ENCODE data around the gene RFX3.

Gene RFX3

DNA sequence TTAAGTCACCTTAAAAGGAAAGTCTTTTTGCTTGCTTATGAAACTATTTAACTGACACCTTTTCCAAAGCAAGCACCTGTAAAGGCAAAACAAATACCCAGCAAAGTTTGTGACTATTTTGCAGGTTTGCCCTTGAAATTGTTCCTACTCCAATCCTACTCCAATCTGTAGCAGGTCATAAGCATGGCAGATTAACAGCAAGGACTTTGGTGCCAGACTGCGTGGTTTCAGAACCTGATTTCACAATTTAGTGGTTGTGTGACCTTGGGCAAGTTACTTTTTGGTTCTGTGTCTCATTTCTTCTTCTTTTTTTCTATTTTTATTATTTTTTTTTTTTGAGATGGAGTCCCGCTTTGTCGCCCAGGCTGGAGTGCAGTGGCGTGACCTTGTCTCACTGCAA lies 282.1 kb downstream of the RFX3 start:
- intact Hi-C loops (cut with micrococcal nuclease), result no loop called here
- H3K4me3 Mint-ChIP-seq, result no peak overlapping the region
- peaks cover 6% of the 10 kb centered on the region for H3K36me3 Mint-ChIP-seq (ENCODE audit: low read depth)
- no peaks in the 10 kb centered on the region for H3K9me3 Mint-ChIP-seq
- H3K27ac Mint-ChIP-seq, result no peak overlapping the region
- H3K4me1 Mint-ChIP-seq (ENCODE audit: low read depth), result peaks cover 28% of the 10 kb centered on the region
- no peaks in the 10 kb centered on the region for H3K27me3 Mint-ChIP-seq

DNA sequence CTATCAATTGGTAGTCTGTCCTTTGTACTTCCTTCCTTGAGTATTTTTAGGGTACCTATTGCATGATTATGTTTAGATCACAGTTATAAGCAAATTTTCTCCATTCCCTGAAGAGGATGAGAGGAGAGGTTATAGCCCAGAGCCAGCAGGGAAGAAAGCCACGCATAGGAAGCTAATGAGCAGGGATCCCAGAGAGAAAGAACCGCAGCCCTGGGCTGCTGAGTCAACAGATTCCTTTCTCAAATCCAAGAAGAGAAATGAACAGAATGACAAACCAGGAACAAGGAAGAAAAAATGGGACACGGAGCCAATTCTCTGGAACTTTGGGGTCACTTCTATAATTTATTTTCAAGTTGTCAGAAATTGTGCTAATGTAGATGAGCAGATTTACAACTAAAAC lies 284.5 kb downstream of the RFX3 start:
- Mint-ChIP-seq H3K27ac (no peak overlapping the region), H3K4me1 (ENCODE audit: low read depth) (peaks cover 32% of the 10 kb centered on the region), H3K9me3 (no peaks in the 10 kb centered on the region), H3K36me3 (ENCODE audit: low read depth) (no peaks in the 10 kb centered on the region), H3K4me3 (no peak overlapping the region), H3K27me3 (no peaks in the 10 kb centered on the region)
- intact Hi-C loops (cut with micrococcal nuclease), result loop anchor here (1.0 kb wide), 1 partner anchor 200 kb away; no protein-coding TSS in a partner anchor

DNA sequence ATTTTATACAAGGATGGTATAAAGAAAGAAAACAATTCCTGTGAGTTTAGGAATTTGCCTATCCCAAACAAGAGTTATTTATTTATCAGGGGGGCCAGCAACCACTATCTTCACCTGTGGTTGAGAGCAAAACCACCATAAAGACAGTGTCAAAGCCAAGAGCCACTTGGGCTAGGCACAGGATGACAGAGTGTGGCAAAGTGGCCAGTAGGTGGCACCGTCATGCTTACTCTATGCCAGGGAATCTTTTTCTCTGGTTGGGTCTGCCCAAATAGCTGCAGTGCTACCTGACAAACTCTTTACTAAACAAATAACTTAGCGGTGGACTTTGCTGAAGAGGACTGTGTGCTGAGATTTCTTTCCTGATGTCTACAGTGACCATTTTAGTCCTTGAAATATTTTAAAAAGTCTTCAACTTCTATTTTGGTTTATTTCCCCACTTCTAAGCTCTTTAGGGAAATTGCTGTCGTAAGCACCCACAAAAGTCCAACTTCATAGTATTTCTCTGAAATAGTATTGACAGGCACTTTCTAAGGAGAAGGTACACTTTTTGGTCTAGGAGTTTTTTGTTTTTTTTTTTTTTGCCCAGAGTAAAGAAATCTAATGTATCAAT lies 285.0 kb downstream of the RFX3 start:
- Mint-ChIP-seq H3K36me3 (ENCODE audit: low read depth) (no peaks in the 10 kb centered on the region), H3K4me3 (no peak overlapping the region), H3K27ac (no peak overlapping the region), H3K27me3 (no peaks in the 10 kb centered on the region), H3K9me3 (no peaks in the 10 kb centered on the region), H3K4me1 (ENCODE audit: low read depth) (peaks cover 33% of the 10 kb centered on the region)
- intact Hi-C loops (cut with micrococcal nuclease), result loop anchor here (1.0 kb wide), 1 partner anchor 201 kb away; no protein-coding TSS in a partner anchor

DNA sequence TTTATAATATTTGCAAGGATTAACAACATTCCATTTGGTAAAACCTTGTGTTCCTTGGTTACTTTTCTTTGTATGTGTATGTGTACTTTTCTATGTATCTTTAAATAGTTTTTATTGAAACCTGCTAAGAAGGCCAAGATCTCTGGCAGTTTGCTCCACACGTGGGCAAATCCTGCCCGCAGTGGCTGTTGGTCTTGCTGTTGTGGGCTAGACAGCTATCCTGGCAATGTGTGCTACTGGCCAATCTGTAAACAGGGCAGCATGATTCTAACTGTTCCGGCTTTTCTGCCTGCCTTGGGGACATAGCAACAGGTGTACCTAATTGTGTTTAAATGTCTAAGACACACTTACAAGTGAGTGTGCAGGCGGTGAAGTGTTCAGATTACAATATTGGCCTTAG lies 286.6 kb downstream of the RFX3 start:
- no peak overlapping the region for H3K27ac Mint-ChIP-seq
- intact Hi-C loops (cut with micrococcal nuclease), result no loop called here
- H3K4me1 Mint-ChIP-seq (ENCODE audit: low read depth), result peaks cover 19% of the 10 kb centered on the region
- no peaks in the 10 kb centered on the region for H3K27me3 Mint-ChIP-seq
- H3K9me3 Mint-ChIP-seq, result no peaks in the 10 kb centered on the region
- H3K4me3 Mint-ChIP-seq, result no peak overlapping the region
- H3K36me3 Mint-ChIP-seq (ENCODE audit: low read depth), result peaks cover 9% of the 10 kb centered on the region

DNA sequence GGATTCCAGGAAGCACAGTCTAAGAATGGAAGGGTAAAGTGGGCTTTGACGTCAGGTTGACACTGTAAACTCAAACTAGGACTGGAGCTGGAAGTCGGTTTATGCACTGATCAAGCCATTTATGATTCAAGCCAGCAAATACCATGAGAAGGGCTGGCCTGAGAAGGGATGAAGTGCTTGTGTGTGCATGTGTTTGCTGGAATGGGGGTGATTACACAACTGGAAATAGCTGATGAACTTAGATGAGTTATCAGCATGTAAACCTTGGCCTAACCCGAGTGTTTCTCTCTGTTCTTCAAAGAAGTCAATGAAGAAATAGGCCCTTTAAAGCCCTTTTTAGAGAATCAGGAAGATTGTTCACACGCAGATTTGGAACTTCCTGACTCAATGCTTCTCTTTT lies 287.6 kb downstream of the RFX3 start:
- Mint-ChIP-seq H3K27me3 (no peaks in the 10 kb centered on the region), H3K4me3 (no peak overlapping the region)
- intact Hi-C loops (cut with micrococcal nuclease), result no loop called here

DNA sequence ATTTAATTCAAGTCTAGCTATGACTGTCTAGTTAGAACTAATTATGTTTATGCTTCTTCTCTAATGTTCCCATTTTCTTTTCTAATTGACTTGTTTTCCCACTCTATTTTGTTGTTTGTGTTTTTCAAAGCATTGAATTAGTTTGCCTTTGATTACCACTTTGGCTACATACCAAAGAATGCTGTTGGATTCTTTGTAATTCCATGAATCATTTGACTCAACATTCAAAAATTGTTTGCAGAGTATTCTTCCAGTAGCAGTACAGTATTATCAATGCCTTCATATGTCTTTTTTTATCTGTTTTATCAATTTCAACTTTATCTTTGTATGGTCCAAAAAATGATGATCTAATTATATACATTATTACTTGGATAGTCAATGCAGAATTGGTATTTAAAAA lies 288.7 kb downstream of the RFX3 start:
- Mint-ChIP-seq H3K36me3 (ENCODE audit: low read depth) (peaks cover 9% of the 10 kb centered on the region), H3K9me3 (no peaks in the 10 kb centered on the region), H3K27me3 (no peaks in the 10 kb centered on the region), H3K4me3 (no peak overlapping the region), H3K27ac (no peak overlapping the region), H3K4me1 (ENCODE audit: low read depth) (peaks cover 26% of the 10 kb centered on the region)
- intact Hi-C loops (cut with micrococcal nuclease), result no loop called here

More for the DNA sequence above, 287.6 kb downstream of the RFX3 start:
- Mint-ChIP-seq H3K27ac (no peak overlapping the region), H3K36me3 (ENCODE audit: low read depth) (peaks cover 9% of the 10 kb centered on the region), H3K4me1 (ENCODE audit: low read depth) (peaks cover 18% of the 10 kb centered on the region), H3K9me3 (no peaks in the 10 kb centered on the region)

DNA sequence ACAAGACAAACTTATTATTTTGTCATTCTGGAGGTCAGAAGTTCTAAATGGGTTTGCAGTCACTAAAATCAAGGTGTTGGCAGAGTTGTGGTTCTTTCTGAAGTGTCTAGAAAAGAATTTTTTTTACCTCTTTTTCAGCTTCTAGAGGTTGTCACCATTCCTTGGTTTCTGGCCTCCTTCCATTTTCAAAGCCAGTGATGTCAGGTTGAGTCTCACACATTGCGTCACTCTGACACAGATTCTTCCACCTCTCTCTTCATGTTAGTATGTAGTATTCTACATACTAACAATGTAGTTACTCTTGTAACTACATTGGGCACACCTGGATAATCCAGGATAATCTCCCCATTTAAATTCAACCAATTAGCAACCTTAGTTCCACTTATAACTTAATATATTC lies 290.3 kb downstream of the RFX3 start:
- H3K4me1 Mint-ChIP-seq (ENCODE audit: low read depth), result peaks cover 21% of the 10 kb centered on the region
- intact Hi-C loops (cut with micrococcal nuclease), result no loop called here
- H3K27me3 Mint-ChIP-seq, result no peaks in the 10 kb centered on the region
- H3K27ac Mint-ChIP-seq, result no peak overlapping the region
- no peak overlapping the region for H3K4me3 Mint-ChIP-seq
- H3K36me3 Mint-ChIP-seq (ENCODE audit: low read depth), result peaks cover 9% of the 10 kb centered on the region
- no peaks in the 10 kb centered on the region for H3K9me3 Mint-ChIP-seq

DNA sequence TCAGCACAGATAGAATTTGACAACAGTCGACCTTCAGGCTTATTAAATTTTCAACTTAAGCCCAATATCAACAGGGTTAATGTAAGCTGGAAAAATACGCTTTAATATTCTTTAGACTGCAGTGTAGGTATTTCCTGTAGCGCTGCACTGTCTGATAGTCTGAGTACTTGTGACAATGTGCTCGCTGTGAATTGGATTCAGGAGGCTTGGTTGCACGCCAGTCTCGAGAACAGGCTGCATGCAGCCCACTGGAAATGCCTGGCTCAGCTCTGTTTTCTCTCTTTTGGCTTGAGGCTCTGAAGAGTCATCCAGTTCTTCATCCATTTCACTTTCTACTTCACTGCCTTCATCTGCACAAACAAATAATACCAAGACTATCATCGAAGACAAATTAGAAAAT lies 300.9 kb downstream of the RFX3 start:
- Mint-ChIP-seq H3K4me3 (no peak overlapping the region), H3K27ac (no peak overlapping the region), H3K27me3 (no peaks in the 10 kb centered on the region), H3K4me1 (ENCODE audit: low read depth) (no peaks in the 10 kb centered on the region), H3K36me3 (ENCODE audit: low read depth) (peaks cover 11% of the 10 kb centered on the region), H3K9me3 (no peaks in the 10 kb centered on the region)
- intact Hi-C loops (cut with micrococcal nuclease), result no loop called here

DNA sequence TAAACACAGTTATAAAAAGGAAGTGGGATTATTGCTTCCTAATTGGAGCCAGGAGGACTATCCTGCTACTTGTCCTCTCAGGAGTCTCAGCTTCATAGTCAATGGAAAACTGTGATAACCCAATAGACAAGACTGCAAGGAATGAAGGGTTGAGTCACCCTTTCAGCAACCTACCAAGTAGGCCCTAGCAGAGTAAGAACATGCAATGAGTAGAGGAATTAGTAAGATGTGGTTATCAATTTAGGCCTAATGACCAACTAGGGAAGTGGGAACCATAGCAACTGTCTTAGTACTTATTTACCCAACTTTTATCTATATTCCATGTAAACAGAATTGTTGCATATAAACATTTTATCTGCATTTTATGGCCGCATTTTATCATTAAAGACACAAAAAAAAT lies 310.1 kb downstream of the RFX3 start:
- Mint-ChIP-seq H3K9me3 (no peaks in the 10 kb centered on the region), H3K4me3 (no peak overlapping the region), H3K36me3 (ENCODE audit: low read depth) (no peaks in the 10 kb centered on the region), H3K27ac (no peak overlapping the region), H3K27me3 (no peaks in the 10 kb centered on the region), H3K4me1 (ENCODE audit: low read depth) (no peaks in the 10 kb centered on the region)
- intact Hi-C loops (cut with micrococcal nuclease), result no loop called here

DNA sequence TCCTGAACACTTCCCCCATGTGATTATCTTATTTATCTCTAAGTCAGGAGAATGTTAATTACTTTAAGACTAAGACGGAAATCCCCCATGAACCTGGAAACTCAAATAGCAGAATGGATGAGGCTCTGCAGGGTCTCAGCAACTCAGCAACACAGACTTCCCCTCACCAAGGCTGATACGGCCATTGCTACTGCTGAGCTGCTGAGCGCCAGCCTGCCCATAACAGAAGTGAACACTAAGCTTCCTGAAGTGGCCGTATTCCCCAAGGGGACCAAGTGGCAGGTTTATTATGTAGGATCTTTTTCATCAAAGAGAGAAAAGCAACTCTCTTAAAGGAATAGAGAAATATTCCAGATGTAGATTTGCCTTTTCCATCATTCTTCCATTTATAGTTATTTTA lies 311.1 kb downstream of the RFX3 start:
- Mint-ChIP-seq H3K4me3 (no peak overlapping the region), H3K9me3 (no peaks in the 10 kb centered on the region), H3K36me3 (ENCODE audit: low read depth) (no peaks in the 10 kb centered on the region), H3K4me1 (ENCODE audit: low read depth) (no peaks in the 10 kb centered on the region), H3K27me3 (no peaks in the 10 kb centered on the region), H3K27ac (no peak overlapping the region)
- intact Hi-C loops (cut with micrococcal nuclease), result no loop called here

DNA sequence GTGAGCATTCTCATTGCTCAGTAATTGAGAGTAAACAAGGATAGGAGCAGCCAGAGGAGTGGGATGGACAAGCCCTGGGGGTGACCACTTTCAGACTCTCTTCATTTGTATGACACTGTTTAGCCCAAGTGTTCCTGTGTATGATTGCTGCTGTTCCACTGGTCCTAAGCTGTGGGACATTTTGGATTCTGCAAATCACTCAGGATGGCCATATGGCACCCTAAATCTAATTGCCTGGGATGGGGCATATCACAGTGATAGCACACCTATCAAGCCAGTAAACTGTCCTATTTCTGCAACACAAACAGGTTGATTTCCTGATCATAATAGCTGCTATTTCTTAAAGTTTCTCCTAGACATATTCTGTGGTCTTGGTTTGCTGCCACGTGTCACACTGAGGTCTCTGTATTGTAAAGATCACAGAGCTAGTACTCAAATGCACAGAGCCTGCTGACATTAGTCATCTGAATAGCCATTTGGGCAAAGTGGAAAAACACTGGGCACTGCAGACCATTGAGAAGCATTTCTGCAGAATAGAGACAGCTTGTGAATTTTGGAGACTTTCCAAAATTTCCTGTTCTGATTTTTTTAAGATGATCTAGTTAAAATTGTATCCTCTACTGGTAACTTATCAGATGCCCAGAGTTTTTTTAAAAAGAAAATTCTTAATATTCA lies 320.2 kb downstream of the RFX3 start:
- H3K27ac Mint-ChIP-seq, result no peak overlapping the region

DNA sequence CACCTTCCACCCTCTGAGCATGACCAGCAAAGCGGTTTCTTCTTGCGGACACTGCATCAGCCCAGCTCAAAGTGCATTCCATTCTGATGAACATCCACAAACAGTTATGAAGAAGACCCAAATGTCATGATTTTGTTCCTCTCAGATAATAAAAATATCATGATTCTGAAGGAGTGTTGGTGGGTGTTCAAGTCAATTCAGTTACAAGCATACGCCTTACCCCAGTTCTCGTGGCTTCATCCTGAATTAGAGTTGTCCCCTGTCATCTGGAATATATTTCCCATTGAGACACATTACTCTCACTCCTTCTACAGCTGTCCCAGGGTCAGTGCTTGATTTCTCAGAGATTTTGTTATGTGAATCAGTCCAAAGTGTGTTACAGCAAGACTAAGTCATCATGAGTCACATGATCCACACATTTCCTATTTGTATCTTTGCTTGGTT lies 325.4 kb downstream of the RFX3 start:
- H3K27ac Mint-ChIP-seq, result no peak overlapping the region
- no peak overlapping the region for H3K4me3 Mint-ChIP-seq
- intact Hi-C loops (cut with micrococcal nuclease), result no loop called here
- H3K27me3 Mint-ChIP-seq, result no peaks in the 10 kb centered on the region
- no peaks in the 10 kb centered on the region for H3K4me1 Mint-ChIP-seq (ENCODE audit: low read depth)
- H3K9me3 Mint-ChIP-seq, result no peaks in the 10 kb centered on the region
- no peaks in the 10 kb centered on the region for H3K36me3 Mint-ChIP-seq (ENCODE audit: low read depth)

More for the DNA sequence above, 320.2 kb downstream of the RFX3 start:
- no peaks in the 10 kb centered on the region for H3K27me3 Mint-ChIP-seq
- no peaks in the 10 kb centered on the region for H3K9me3 Mint-ChIP-seq
- H3K36me3 Mint-ChIP-seq (ENCODE audit: low read depth), result no peaks in the 10 kb centered on the region
- no peaks in the 10 kb centered on the region for H3K4me1 Mint-ChIP-seq (ENCODE audit: low read depth)
- no peak overlapping the region for H3K4me3 Mint-ChIP-seq
- intact Hi-C loops (cut with micrococcal nuclease), result no loop called here

DNA sequence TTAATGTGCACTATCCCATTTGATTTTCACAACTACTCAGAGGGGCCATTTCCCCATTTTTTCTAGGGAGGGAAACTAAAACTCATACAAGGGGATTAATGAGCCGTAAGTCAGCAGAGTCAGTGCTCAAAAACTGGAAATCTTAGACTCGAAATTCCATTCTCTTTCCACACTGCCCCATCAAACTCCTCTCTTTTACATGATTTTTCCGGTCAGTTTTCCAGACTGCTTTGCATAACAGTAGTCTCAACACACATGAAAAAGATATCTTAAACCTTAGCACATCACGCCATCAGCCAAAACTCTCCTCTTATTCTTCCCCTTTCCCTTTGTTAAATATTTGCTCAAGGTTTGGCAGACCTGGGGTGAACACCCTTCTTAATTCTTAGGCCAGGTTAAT lies 332.0 kb downstream of the RFX3 start:
- Mint-ChIP-seq H3K36me3 (ENCODE audit: low read depth) (no peaks in the 10 kb centered on the region), H3K4me3 (no peak overlapping the region)

DNA sequence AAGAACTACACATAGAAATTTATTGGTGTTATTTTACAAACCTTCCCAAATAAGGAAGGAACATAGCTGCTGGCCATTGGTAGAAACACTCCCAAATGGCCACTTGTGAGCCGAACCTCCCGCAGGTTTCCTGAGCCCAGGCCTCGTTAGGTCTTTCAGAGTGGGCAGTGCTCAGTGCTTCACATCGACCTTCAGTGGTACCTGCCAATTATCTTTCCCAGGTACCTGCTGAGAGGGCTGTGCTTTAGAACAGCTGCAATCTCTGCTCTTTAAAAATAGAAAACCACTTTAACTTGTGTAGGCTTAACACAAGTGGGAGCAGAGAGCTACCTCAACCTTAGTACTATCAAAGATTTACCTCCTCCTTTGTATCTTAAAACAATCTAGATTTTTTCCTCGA lies 334.1 kb downstream of the RFX3 start:
- H3K27ac Mint-ChIP-seq, result no peak overlapping the region
- no peaks in the 10 kb centered on the region for H3K9me3 Mint-ChIP-seq
- intact Hi-C loops (cut with micrococcal nuclease), result no loop called here
- H3K36me3 Mint-ChIP-seq (ENCODE audit: low read depth), result no peaks in the 10 kb centered on the region
- peaks cover 2% of the 10 kb centered on the region for H3K27me3 Mint-ChIP-seq
- no peaks in the 10 kb centered on the region for H3K4me1 Mint-ChIP-seq (ENCODE audit: low read depth)
- no peak overlapping the region for H3K4me3 Mint-ChIP-seq

More for the DNA sequence above, 332.0 kb downstream of the RFX3 start:
- Mint-ChIP-seq H3K9me3 (no peaks in the 10 kb centered on the region), H3K27ac (no peak overlapping the region), H3K27me3 (no peaks in the 10 kb centered on the region), H3K4me1 (ENCODE audit: low read depth) (no peaks in the 10 kb centered on the region)
- intact Hi-C loops (cut with micrococcal nuclease), result no loop called here

Data from dendritic cell treated with granulocyte-macrophage colony-stimulating factor and Interleukin-4, amounts not matched to agents 40 ng/mL and 50 ng/mL, for 4 days (primary cell).